H1 (cell line): Measurements from ENCODE around the gene FGGY. TPM values are rescaled to one million over a fixed set of nuclear protein-coding genes. Genes with fewer than 3 reads are reported as not detected.

Experiments
- CTCF ChIA-PET: fragments of 300-600 bp; sonication (Branson Sonifier 250); formaldehyde crosslinking; loops from one replicate; lab custom pipeline; 2021; ENCODE audit not compliant: partially characterized antibody; lab: Charles Lee
- POLR2A ChIA-PET: fragments of 300-600 bp; sonication (Branson Sonifier 250); formaldehyde crosslinking; loops from one replicate; lab custom pipeline; 2021; ENCODE audit warnings: inconsistent platforms; ENCODE audit not compliant: partially characterized antibody; lab: Charles Lee
- DNase-seq, 2 experiments: peaks; one replicate each; pipeline versions ENCODE4 v3.0.0 to v3.0.0-alpha.2; 2010 to 2022; ENCODE audit warnings: low spot score in 2 of 2, low read depth in 1 of 2, mixed read lengths in 1 of 2
- FAIRE-seq: peaks from 2 replicates; lab custom pipeline; 2011; peaks lifted over from hg19 to GRCh38; lab: Jason Lieb, UNC
- H2AFZ ChIP-seq: 2 replicates; pipeline ENCODE4 v1.8.1; 2012; ENCODE audit warnings: low read length, inconsistent platforms
- H2AK5ac ChIP-seq: 2 replicates; pipeline ENCODE4 v1.6.1; 2013; ENCODE audit warnings: low read depth, low read length
- H2BK120ac ChIP-seq: replicated peaks from 2 replicates; pipeline ENCODE3; 2013; ENCODE audit warnings: low read depth, low read length, inconsistent platforms
- H2BK12ac ChIP-seq: 2 replicates; pipeline ENCODE4 v1.6.1; 2013; ENCODE audit warnings: low read depth, low read length
- H2BK15ac ChIP-seq: 2 replicates; pipeline ENCODE4 v1.6.1; 2013; ENCODE audit warnings: low read length
- H2BK20ac ChIP-seq: 2 replicates; pipeline ENCODE4 v1.6.1; 2013; ENCODE audit warnings: low read length
- H2BK5ac ChIP-seq: 2 replicates; pipeline ENCODE4 v1.6.1; 2013; ENCODE audit warnings: low read depth, low read length
- H3K14ac ChIP-seq: 2 replicates; pipeline ENCODE4 v1.6.1; 2013; ENCODE audit warnings: inconsistent platforms; ENCODE audit not compliant: insufficient read length
- H3K18ac ChIP-seq: 2 replicates; pipeline ENCODE4 v1.6.1; 2013; ENCODE audit warnings: low read length; ENCODE audit errors: extremely low read depth
- H3K23ac ChIP-seq: 2 replicates; pipeline ENCODE4 v1.6.1; 2013; ENCODE audit warnings: inconsistent platforms; ENCODE audit not compliant: insufficient read length
- H3K23me2 ChIP-seq: 2 replicates; pipeline ENCODE4 v1.6.1; 2013; ENCODE audit warnings: low read depth, low read length
- H3K27ac ChIP-seq: 2 replicates; pipeline ENCODE4 v1.6.1; 2011; ENCODE audit warnings: low read depth, low read length, inconsistent platforms
- H3K27me3 ChIP-seq, 4 experiments: replicated peaks in 1 of 4; 1 replicate in 1 of 4; 2 replicates in 3 of 4; pipeline versions ENCODE4 v1.6.1 to v1.8.1; 2011 to 2013; ENCODE audit warnings: low read length in 3 of 4, mild to moderate bottlenecking in 3 of 4, inconsistent platforms in 2 of 4, mixed read lengths in 2 of 4, moderate library complexity in 1 of 4; ENCODE audit not compliant: control insufficient read depth in 3 of 4, insufficient read depth in 3 of 4; ENCODE audit errors: extremely low read depth in 1 of 4
- H3K36me3 ChIP-seq, 4 experiments: 2 replicates each; pipeline versions ENCODE4 v1.6.1 to v1.8.1; 2011 to 2013; ENCODE audit warnings: mild to moderate bottlenecking in 4 of 4, low read length in 3 of 4, moderate library complexity in 2 of 4, control low read depth in 1 of 4, inconsistent platforms in 1 of 4; ENCODE audit not compliant: insufficient read depth in 4 of 4, control insufficient read depth in 2 of 4
- H3K4ac ChIP-seq: replicated peaks from 2 replicates; pipeline ENCODE3; 2013; ENCODE audit warnings: low read length, low read depth, mixed read lengths, inconsistent platforms; ENCODE audit not compliant: insufficient read length
- H3K4me1 ChIP-seq, 4 experiments: replicated peaks in 1 of 4; 1 replicate in 1 of 4; 2 replicates in 3 of 4; pipeline versions ENCODE4 v1.6.1 to v1.8.1; 2011 to 2013; ENCODE audit warnings: low read length in 3 of 4, inconsistent platforms in 2 of 4, mixed read lengths in 1 of 4; ENCODE audit not compliant: insufficient read depth in 4 of 4, control insufficient read depth in 3 of 4
- H3K4me2 ChIP-seq, 2 experiments: 2 replicates each; pipeline versions ENCODE4 v1.6.1 to v1.8.1; 2011 to 2013; ENCODE audit warnings: low read depth in 2 of 2, low read length in 2 of 2, control low read depth in 1 of 2, inconsistent platforms in 1 of 2, mild to moderate bottlenecking in 1 of 2; ENCODE audit not compliant: insufficient read depth in 1 of 2
- H3K4me3 ChIP-seq, 4 experiments: fragments of 200-600, 300-600 bp in 1 of 4; sonication (generic), shearing (Covaris generic), sonication (Bioruptor Twin) in 1 of 4; 2 replicates each; pipeline versions ENCODE4 v1.5.1 to v1.8.1; 2011 to 2016; ENCODE audit warnings: low read length in 4 of 4, low read depth in 3 of 4, control low read depth in 2 of 4, inconsistent platforms in 2 of 4, mild to moderate bottlenecking in 2 of 4, mixed read lengths in 1 of 4, moderate library complexity in 1 of 4; ENCODE audit not compliant: insufficient read depth in 2 of 4; ENCODE audit errors: extremely low read depth in 1 of 4
- H3K56ac ChIP-seq: replicated peaks from 2 replicates; pipeline ENCODE3; 2013; ENCODE audit warnings: low read depth, mild to moderate bottlenecking, mixed read lengths, low read length, inconsistent platforms; ENCODE audit not compliant: insufficient read length
- H3K79me1 ChIP-seq: 2 replicates; pipeline ENCODE4 v1.6.1; 2013; ENCODE audit warnings: low read depth, low read length, control low read depth
- H3K79me2 ChIP-seq, 2 experiments: 2 replicates each; pipeline versions ENCODE4 v1.6.1 to v1.8.1; 2012 to 2013; ENCODE audit warnings: low read length in 2 of 2, mild to moderate bottlenecking in 2 of 2, inconsistent platforms in 1 of 2; ENCODE audit not compliant: insufficient read depth in 2 of 2, control insufficient read depth in 1 of 2
- H3K9ac ChIP-seq, 4 experiments: replicated peaks in 1 of 4; 1 replicate in 1 of 4; 2 replicates in 3 of 4; pipeline versions ENCODE4 v1.6.1 to v1.8.1; 2011 to 2013; ENCODE audit warnings: low read depth in 3 of 4, low read length in 3 of 4, control low read depth in 2 of 4, mild to moderate bottlenecking in 2 of 4, moderate library complexity in 2 of 4, inconsistent platforms in 1 of 4; ENCODE audit errors: extremely low read depth in 1 of 4
- H3K9me3 ChIP-seq, 2 experiments: 2 replicates each; pipeline versions ENCODE4 v1.6.1 to v1.8.1; 2012 to 2013; ENCODE audit warnings: mild to moderate bottlenecking in 2 of 2, moderate library complexity in 2 of 2, control low read depth in 1 of 2, inconsistent platforms in 1 of 2, low read depth in 1 of 2, low read length in 1 of 2, mixed read lengths in 1 of 2; ENCODE audit not compliant: insufficient read depth in 2 of 2
- H4K20me1 ChIP-seq, 2 experiments: replicated peaks in 1 of 2; 2 replicates each; pipeline versions ENCODE3 to v1.8.1; 2011 to 2013; ENCODE audit warnings: inconsistent platforms in 2 of 2, low read length in 2 of 2, mild to moderate bottlenecking in 1 of 2; ENCODE audit not compliant: insufficient read depth in 2 of 2, control insufficient read depth in 1 of 2
- H4K5ac ChIP-seq: 2 replicates; pipeline ENCODE4 v1.6.1; 2013; ENCODE audit warnings: low read length, low read depth, mixed read lengths, inconsistent platforms; ENCODE audit not compliant: insufficient read length
- H4K8ac ChIP-seq: 2 replicates; pipeline ENCODE4 v1.8.0; 2013; ENCODE audit warnings: mild to moderate bottlenecking, moderate library complexity, low read length, inconsistent platforms; ENCODE audit not compliant: insufficient read depth; ENCODE audit errors: extremely low read depth
- H4K91ac ChIP-seq: replicated peaks from 2 replicates; pipeline ENCODE3; 2013; ENCODE audit warnings: low read length, mixed read lengths, inconsistent platforms; ENCODE audit not compliant: insufficient read length
- BCL11A ChIP-seq, 2 experiments: IDR thresholded peaks; one replicate each; pipeline ENCODE4 v1.6.1; 2011; ENCODE audit warnings: low read depth in 2 of 2, low read length in 2 of 2, mild to moderate bottlenecking in 2 of 2
- CEBPB ChIP-seq: IDR thresholded peaks from 2 replicates; pipeline ENCODE4 v1.6.1; 2012; ENCODE audit warnings: low read depth, low read length
- CREB1 ChIP-seq: IDR thresholded peaks from 2 replicates; pipeline ENCODE4 v1.6.1; 2012; ENCODE audit warnings: inconsistent platforms
- EZH2 ChIP-seq: fragments of 200-600 bp; sonication (generic); IDR thresholded peaks from 2 replicates; pipeline ENCODE4 v1.7.1; 2012; ENCODE audit warnings: low read depth, mild to moderate bottlenecking, moderate library complexity, low read length, inconsistent platforms; ENCODE audit not compliant: severe bottlenecking
- GTF2F1 ChIP-seq: IDR thresholded peaks from 2 replicates; pipeline ENCODE4 v1.6.1; 2012; ENCODE audit warnings: low read depth, low read length, improper control_type of control experiment, borderline replicate concordance
- HDAC2 ChIP-seq, 2 experiments: fragments of 300-600 bp in 1 of 2; sonication (generic) in 1 of 2; IDR thresholded peaks; 2 replicates each; pipeline ENCODE4 v1.6.1; 2011 to 2012; ENCODE audit warnings: low read depth in 2 of 2, low read length in 2 of 2, mild to moderate bottlenecking in 2 of 2, moderate library complexity in 2 of 2, borderline replicate concordance in 1 of 2, inconsistent platforms in 1 of 2
- JUN ChIP-seq: IDR thresholded peaks from 2 replicates; pipeline ENCODE4 v1.6.1; 2011; ENCODE audit warnings: low read depth, mild to moderate bottlenecking, improper control_type of control experiment, low read length
- NANOG ChIP-seq: IDR thresholded peaks from 2 replicates; pipeline ENCODE4 v1.6.1; 2011; ENCODE audit warnings: low read length, low read depth, mild to moderate bottlenecking, inconsistent platforms; ENCODE audit not compliant: insufficient read depth, poor library complexity, severe bottlenecking
- SIN3A ChIP-seq, 2 experiments: IDR thresholded peaks in 1 of 2; conservative IDR thresholded peaks in 1 of 2; 2 replicates each; pipeline ENCODE4 v1.6.1; 2011 to 2012; ENCODE audit warnings: low read length in 2 of 2, improper control_type of control experiment in 1 of 2, low read depth in 1 of 2, mild to moderate bottlenecking in 1 of 2
- SP4 ChIP-seq: IDR thresholded peaks from 2 replicates; pipeline ENCODE4 v1.6.1; 2012; ENCODE audit warnings: low read length, inconsistent platforms
- WGBS, 2 experiments: shearing (Covaris generic) in 1 of 2; methylation state at CpG; one replicate each; pipeline versions ENCODE4 v1.1.6 to v1.1.7; 2013 to 2015; ENCODE audit warnings: low lambda C conversion rate in 2 of 2, mixed read lengths in 2 of 2, inconsistent platforms in 1 of 2, low coverage in 1 of 2, missing lambda C conversion rate in 1 of 2; ENCODE audit not compliant: insufficient replicate concordance in 2 of 2, insufficient coverage in 1 of 2, insufficient read length in 1 of 2; ENCODE audit errors: extremely low coverage in 1 of 2, missing lambda C conversion rate in 1 of 2; 5-methylcytosine and 5-hydroxymethylcytosine counted together
- polyA plus RNA-seq, 7 experiments: library from polyadenylated mRNA; depleted of rRNA in 3 of 7; stranded (reverse) in 5 of 7; unstranded in 2 of 7; fragments of >200 nt in 5 of 7; fragments of 200-250 nt in 2 of 7; gene quantifications; 1 replicate in 5 of 7; 2 replicates in 1 of 7; 4 replicates in 1 of 7; pipeline versions ENCODE4 v1.2.1 to v1.2.3, GENCODE V29; 2011 to 2013; ENCODE audit warnings: missing spikeins in 2 of 7, mixed read lengths in 2 of 7
- total RNA-seq: library from RNA; stranded (reverse); fragmentation: NEBNext Ultra II Directional; extraction: Animal tissue kit (Norgen Biotek cat#: 25700); gene quantifications from 2 replicates; pipeline ENCODE4 v1.2.1, GENCODE V29; 2021
- TF ChIP-seq, protein P1 (sequence below): IDR thresholded peaks from 2 replicates; pipeline ENCODE4 v1.6.1; 2012; ENCODE audit warnings: inconsistent platforms
- TF ChIP-seq, protein P2 (sequence below): IDR thresholded peaks from 2 replicates; pipeline ENCODE4 v1.6.1; 2011; ENCODE audit warnings: low read depth, mild to moderate bottlenecking, low read length; ENCODE audit not compliant: insufficient read depth

FGGY gene
- total and polyA plus RNA-seq, 2 of the 8 experiments (the other 6 are each of a cell fraction or from before 2014, with no cell fraction given), result 10.3 to 12.5 TPM

DNA sequence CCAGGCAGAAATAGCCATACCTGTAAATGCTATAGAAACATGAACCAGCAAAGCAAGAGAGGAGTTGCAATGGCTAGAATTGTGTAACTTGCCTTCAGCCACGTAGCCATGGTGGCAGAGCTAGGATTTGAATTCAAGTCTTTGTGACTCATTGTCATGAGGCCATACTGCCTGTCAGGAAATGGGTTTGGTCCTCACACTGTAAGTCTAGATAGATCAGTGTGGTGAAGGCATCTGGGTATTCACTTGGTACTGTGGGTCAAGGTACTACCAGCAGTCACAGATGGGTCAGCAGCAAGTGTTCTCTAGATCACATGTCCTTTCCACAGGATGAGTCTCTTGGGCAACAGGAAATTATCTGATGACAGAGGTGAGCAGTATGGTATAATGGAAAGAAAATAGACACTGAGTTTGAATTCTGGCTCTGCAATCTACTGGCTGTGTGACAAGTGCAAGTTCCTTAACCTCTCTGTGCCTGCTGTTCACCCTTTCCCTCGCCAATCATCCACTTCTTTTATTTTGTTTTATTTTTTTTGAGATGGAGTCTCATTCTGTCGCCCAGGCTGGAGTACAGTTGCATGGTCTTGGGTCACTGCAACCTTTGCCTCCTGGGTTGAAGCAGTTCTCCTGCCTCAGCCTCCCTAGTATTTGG lies 36.9 kb downstream of the FGGY start:
- Histone ChIP-seq H2BK5ac (no peak overlapping the region), H4K8ac (no peak overlapping the region), H2AFZ (no peak overlapping the region), H3K18ac (no peak overlapping the region), H3K79me1 (no peaks in the 10 kb centered on the region), H2BK20ac (no peak overlapping the region), H3K4me2 (no peak overlapping the region), H3K9me3 (no peaks in the 10 kb centered on the region), H2BK15ac (no peak overlapping the region), H4K20me1 (no peaks in the 10 kb centered on the region), H2AK5ac (no peak overlapping the region), H3K79me2 (no peaks in the 10 kb centered on the region), H3K23me2 (no peaks in the 10 kb centered on the region), H3K27ac (no peak overlapping the region), H3K23ac (no peak overlapping the region), H3K27me3 (no peaks in the 10 kb centered on the region), H2BK120ac (no peak overlapping the region), H4K5ac (no peak overlapping the region), H3K4me3 (no peak overlapping the region), H4K91ac (no peak overlapping the region), H3K56ac (no peak overlapping the region), H3K4ac (no peak overlapping the region), H3K14ac (no peak overlapping the region), H2BK12ac (no peak overlapping the region), H3K4me1 (no peaks in the 10 kb centered on the region), H3K9ac (no peak overlapping the region), H3K36me3 (no peaks in the 10 kb centered on the region)
- 96% methylated on average over 3 of the region's 3 CpGs; no CpG with 5 or more reads in 1 of the 2 experiments for WGBS, 2 experiments
- ChIA-PET POLR2A (no interaction called here), CTCF (no interaction called here)
- FAIRE-seq (no peak), DNase-seq (no peak)
- TF ChIP-seq HDAC2 (IDR thresholded peaks at IDR 0.05; ENCODE audit: borderline replicate concordance in 1 of 2, low read depth in 2 of 2, low read length in 2 of 2) (no peak), NANOG (no peak), SIN3A (conservative IDR thresholded peaks at IDR 0.05 in 1 of 2, IDR thresholded peaks at IDR 0.05 in 1 of 2; ENCODE audit: low read depth in 1 of 2, low read length in 2 of 2) (no peak), BCL11A (IDR thresholded peaks at IDR 0.05; ENCODE audit: low read depth in 2 of 2, low read length in 2 of 2) (no peak), EZH2 (no peak), GTF2F1 (no peak), JUN (no peak), CEBPB (no peak), SP4 (no peak), CREB1 (no peak)
- TF ChIP-seq, protein P1, sequence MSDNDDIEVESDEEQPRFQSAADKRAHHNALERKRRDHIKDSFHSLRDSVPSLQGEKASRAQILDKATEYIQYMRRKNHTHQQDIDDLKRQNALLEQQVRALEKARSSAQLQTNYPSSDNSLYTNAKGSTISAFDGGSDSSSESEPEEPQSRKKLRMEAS, result no peak
- TF ChIP-seq, protein P2, sequence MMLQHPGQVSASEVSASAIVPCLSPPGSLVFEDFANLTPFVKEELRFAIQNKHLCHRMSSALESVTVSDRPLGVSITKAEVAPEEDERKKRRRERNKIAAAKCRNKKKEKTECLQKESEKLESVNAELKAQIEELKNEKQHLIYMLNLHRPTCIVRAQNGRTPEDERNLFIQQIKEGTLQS, result no peak
